Activated naive CD8-positive, alpha-beta T cell treated with anti-CD3 and anti-CD28 coated beads, Interleukin-2, amount 50 U/mL, for 24 hours (primary cell): Measurements from ENCODE around the gene NKIRAS2.

Experiments used
- ATAC-seq: fragments of 150-1000 bp; cut with Tn5 transposase; one replicate; pipeline ENCODE4 v1.10.0; 2021
- DNase-seq: peaks from one replicate; pipeline ENCODE4 v3.0.0; 2021
- H3K27ac Mint-ChIP-seq: one replicate; pipeline ENCODE4 v1.8.0; 2021; ENCODE audit warnings: mild to moderate bottlenecking, mixed read lengths
- H3K27me3 Mint-ChIP-seq: one replicate; pipeline ENCODE4 v1.8.0; 2021; ENCODE audit warnings: mixed read lengths
- H3K36me3 Mint-ChIP-seq: one replicate; pipeline ENCODE4 v1.8.0; 2021; ENCODE audit warnings: low read depth, mixed read lengths
- H3K4me1 Mint-ChIP-seq: one replicate; pipeline ENCODE4 v1.8.0; 2021; ENCODE audit warnings: mixed read lengths
- H3K4me3 Mint-ChIP-seq: one replicate; pipeline ENCODE4 v1.8.0; 2021; ENCODE audit warnings: mild to moderate bottlenecking, moderate library complexity, mixed read lengths
- H3K9me3 Mint-ChIP-seq: one replicate; pipeline ENCODE4 v1.8.0; 2021; ENCODE audit warnings: mixed read lengths

Gene NKIRAS2

GRCh38 chr17:42051013-42051400, 31.1 kb downstream of the NKIRAS2 start:
- DNase-seq, result no peak
- Mint-ChIP-seq H3K4me1 (peaks cover 4% of the 10 kb centered on the region), H3K27ac (no peak overlapping the region), H3K36me3 (no peaks in the 10 kb centered on the region), H3K9me3 (no peaks in the 10 kb centered on the region), H3K4me3 (peak overlapping the region; percentile 67), H3K27me3 (peaks cover 46% of the 10 kb centered on the region)
- ATAC-seq, result no peak

GRCh38 chr17:42051645-42052044, 31.8 kb downstream of the NKIRAS2 start:
- Mint-ChIP-seq H3K36me3 (no peaks in the 10 kb centered on the region), H3K9me3 (no peaks in the 10 kb centered on the region), H3K4me1 (peaks cover 4% of the 10 kb centered on the region), H3K27me3 (peaks cover 46% of the 10 kb centered on the region), H3K27ac (no peak overlapping the region), H3K4me3 (peak overlapping the region; percentile 29)
- ATAC-seq (no peak), DNase-seq (no peak)

- DNase-seq, result no peak
- Mint-ChIP-seq H3K9me3 (no peaks in the 10 kb centered on the region), H3K36me3 (no peaks in the 10 kb centered on the region), H3K27me3 (peaks cover 46% of the 10 kb centered on the region), H3K4me3 (no peak overlapping the region), H3K27ac (no peak overlapping the region), H3K4me1 (peaks cover 4% of the 10 kb centered on the region)
- no peak for ATAC-seq
These were observed 32.5 kb downstream of the NKIRAS2 start for GRCh38 chr17:42052346-42052877.

GRCh38 chr17:42053731-42054500, 34.0 kb downstream of the NKIRAS2 start:
- Mint-ChIP-seq H3K27me3 (peaks cover 42% of the 10 kb centered on the region), H3K4me3 (no peak overlapping the region), H3K27ac (no peak overlapping the region), H3K36me3 (no peaks in the 10 kb centered on the region), H3K4me1 (peaks cover 4% of the 10 kb centered on the region), H3K9me3 (no peaks in the 10 kb centered on the region)
- DNase-seq, result no peak
- ATAC-seq, result no peak

GRCh38 chr17:42055027-42055426, 35.1 kb downstream of the NKIRAS2 start:
- Mint-ChIP-seq H3K27ac (no peak overlapping the region), H3K4me1 (peaks cover 2% of the 10 kb centered on the region), H3K36me3 (no peaks in the 10 kb centered on the region), H3K9me3 (no peaks in the 10 kb centered on the region), H3K27me3 (peaks cover 32% of the 10 kb centered on the region), H3K4me3 (no peak overlapping the region)
- no peak for ATAC-seq
- DNase-seq, result no peak

- no peak overlapping the region for H3K27ac Mint-ChIP-seq
- no peak for DNase-seq
- no peaks in the 10 kb centered on the region for H3K9me3 Mint-ChIP-seq
- no peak overlapping the region for H3K4me3 Mint-ChIP-seq
- ATAC-seq, result no peak
- H3K36me3 Mint-ChIP-seq, result no peaks in the 10 kb centered on the region
- H3K4me1 Mint-ChIP-seq, result peaks cover 2% of the 10 kb centered on the region
- H3K27me3 Mint-ChIP-seq, result peaks cover 32% of the 10 kb centered on the region
These were observed 35.6 kb downstream of the NKIRAS2 start for GRCh38 chr17:42055496-42055895.

GRCh38 chr17:42056635-42057034, 36.7 kb downstream of the NKIRAS2 start:
- Mint-ChIP-seq H3K27me3 (peaks cover 23% of the 10 kb centered on the region), H3K9me3 (no peaks in the 10 kb centered on the region), H3K4me3 (no peak overlapping the region), H3K27ac (no peak overlapping the region), H3K4me1 (no peaks in the 10 kb centered on the region), H3K36me3 (no peaks in the 10 kb centered on the region)
- no peak for DNase-seq
- ATAC-seq, result no peak

- Mint-ChIP-seq H3K36me3 (no peaks in the 10 kb centered on the region), H3K27ac (no peak overlapping the region), H3K27me3 (peaks cover 14% of the 10 kb centered on the region), H3K9me3 (no peaks in the 10 kb centered on the region), H3K4me3 (no peak overlapping the region), H3K4me1 (peaks cover 3% of the 10 kb centered on the region)
- DNase-seq (no peak), ATAC-seq (no peak)
These were observed 38.2 kb downstream of the NKIRAS2 start for GRCh38 chr17:42058063-42058462.

GRCh38 chr17:42059815-42060214, 39.9 kb downstream of the NKIRAS2 start:
- Mint-ChIP-seq H3K27me3 (peaks cover 6% of the 10 kb centered on the region), H3K9me3 (no peaks in the 10 kb centered on the region), H3K4me3 (no peak overlapping the region), H3K4me1 (peaks cover 19% of the 10 kb centered on the region), H3K27ac (no peak overlapping the region), H3K36me3 (no peaks in the 10 kb centered on the region)
- ATAC-seq (no peak), DNase-seq (no peak)

GRCh38 chr17:42060231-42060630, 40.3 kb downstream of the NKIRAS2 start:
- Mint-ChIP-seq H3K9me3 (no peaks in the 10 kb centered on the region), H3K4me3 (no peak overlapping the region), H3K27me3 (peaks cover 2% of the 10 kb centered on the region), H3K27ac (no peak overlapping the region), H3K4me1 (peaks cover 23% of the 10 kb centered on the region), H3K36me3 (no peaks in the 10 kb centered on the region)
- ATAC-seq (no peak), DNase-seq (no peak)

GRCh38 chr17:42061646-42062487, 42.0 kb downstream of the NKIRAS2 start:
- no peak for ATAC-seq
- no peak overlapping the region for H3K4me3 Mint-ChIP-seq
- H3K27ac Mint-ChIP-seq, result no peak overlapping the region
- H3K36me3 Mint-ChIP-seq, result no peaks in the 10 kb centered on the region
- no peaks in the 10 kb centered on the region for H3K9me3 Mint-ChIP-seq
- H3K4me1 Mint-ChIP-seq, result peaks cover 24% of the 10 kb centered on the region
- H3K27me3 Mint-ChIP-seq, result no peaks in the 10 kb centered on the region
- DNase-seq, result no peak

- Mint-ChIP-seq H3K9me3 (no peaks in the 10 kb centered on the region), H3K27me3 (no peaks in the 10 kb centered on the region), H3K4me3 (no peak overlapping the region), H3K27ac (no peak overlapping the region), H3K4me1 (peaks cover 24% of the 10 kb centered on the region), H3K36me3 (no peaks in the 10 kb centered on the region)
- no peak for DNase-seq
- ATAC-seq, result no peak
These were observed 42.8 kb downstream of the NKIRAS2 start for GRCh38 chr17:42062681-42063080.

GRCh38 chr17:42065201-42065600, 45.3 kb downstream of the NKIRAS2 start:
- Mint-ChIP-seq H3K36me3 (no peaks in the 10 kb centered on the region), H3K27ac (peak overlapping the region; percentile 40), H3K9me3 (no peaks in the 10 kb centered on the region), H3K4me3 (no peak overlapping the region), H3K27me3 (no peaks in the 10 kb centered on the region), H3K4me1 (peaks cover 24% of the 10 kb centered on the region)
- ATAC-seq, result no peak
- DNase-seq, result no peak

- H3K36me3 Mint-ChIP-seq, result no peaks in the 10 kb centered on the region
- no peak overlapping the region for H3K27ac Mint-ChIP-seq
- H3K4me1 Mint-ChIP-seq, result peaks cover 29% of the 10 kb centered on the region
- ATAC-seq, result no peak
- H3K9me3 Mint-ChIP-seq, result no peaks in the 10 kb centered on the region
- peaks cover 7% of the 10 kb centered on the region for H3K27me3 Mint-ChIP-seq
- no peak overlapping the region for H3K4me3 Mint-ChIP-seq
- DNase-seq, result peak; percentile 82
These were observed 47.6 kb downstream of the NKIRAS2 start for GRCh38 chr17:42067371-42068091.
